ENCODE data around the gene TRAPPC3.

TRAPPC3 gene

GRCh38 chr1:36134505-36135329, 14.6 kb downstream of the TRAPPC3 start:
- no peak overlapping the region for H3K4me3 ChIP-seq
- peak overlapping the region in 20 of 21 experiments; percentile 24 to 88 (median 76) for H3K27ac ChIP-seq

DNA sequence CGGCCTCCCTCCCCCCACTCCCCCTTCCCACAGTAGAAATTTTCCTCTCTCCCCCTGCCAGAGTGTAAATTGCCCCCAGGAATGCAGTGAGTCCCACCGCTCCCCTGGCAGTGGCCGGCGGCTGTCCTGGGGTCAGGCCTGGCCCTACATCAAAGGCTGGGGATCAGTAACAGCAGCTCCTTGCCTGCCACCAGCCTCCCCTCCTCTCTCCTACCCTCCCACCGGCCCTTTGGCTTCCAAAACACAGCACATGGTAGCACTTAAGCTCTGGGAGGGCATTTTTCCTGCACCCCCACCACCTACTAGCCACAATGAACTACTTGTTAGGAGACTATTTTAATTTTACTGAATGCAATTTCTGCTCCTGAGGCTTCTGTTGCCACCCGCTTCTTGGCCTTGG, 15.3 kb downstream of the TRAPPC3 start:
- peak overlapping the region in 19 of 21 experiments; percentile 24 to 88 (median 76) for H3K27ac ChIP-seq

DNA sequence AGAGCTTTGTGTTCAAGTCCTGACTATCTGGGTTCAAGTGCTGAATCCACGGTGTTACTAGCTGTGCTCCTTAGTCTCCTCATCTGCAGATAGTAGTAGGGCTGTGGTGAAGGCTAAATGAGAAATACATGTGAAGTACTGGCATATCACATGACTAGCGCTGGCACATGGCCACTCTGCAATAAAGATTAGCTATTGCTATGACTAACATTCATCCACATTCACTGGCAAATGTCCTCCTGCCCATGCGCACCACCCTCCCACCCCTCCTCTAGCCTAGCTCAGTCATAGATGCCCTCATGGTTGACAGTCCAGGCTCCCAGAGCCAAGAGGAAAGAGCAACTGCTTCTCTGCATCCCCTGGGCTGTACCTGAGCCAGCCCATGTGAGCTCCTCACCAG, 15.8 kb downstream of the TRAPPC3 start:
- H3K4me3 ChIP-seq = no peak overlapping the region
- H3K27ac ChIP-seq = peak overlapping the region in 19 of 21 experiments; percentile 24 to 88 (median 76)

More for the DNA sequence above, 15.3 kb downstream of the TRAPPC3 start:
- no peak overlapping the region for H3K4me3 ChIP-seq

GRCh38 chr1:36132029-36132428, 17.3 kb downstream of the TRAPPC3 start:
- Histone ChIP-seq H3K4me3 (no peak overlapping the region), H3K27ac (no peak overlapping the region)

DNA sequence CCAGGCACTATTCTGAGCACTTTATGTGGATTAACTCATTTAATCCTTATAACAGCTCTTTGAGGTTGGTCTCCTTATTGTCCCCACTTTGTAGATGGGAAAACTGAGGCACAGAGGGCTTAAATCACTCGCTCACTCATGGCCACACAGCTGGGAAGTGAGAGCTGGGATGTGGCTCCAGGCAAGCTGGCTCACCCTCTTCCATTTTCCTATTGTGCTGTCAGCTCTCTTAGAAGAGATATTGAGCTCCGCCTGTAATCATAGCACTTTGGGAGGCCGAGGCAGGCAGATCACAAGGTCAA, 20.4 kb downstream of the TRAPPC3 start:
- no peak overlapping the region for H3K27ac ChIP-seq
- H3K4me3 ChIP-seq = no peak overlapping the region

DNA sequence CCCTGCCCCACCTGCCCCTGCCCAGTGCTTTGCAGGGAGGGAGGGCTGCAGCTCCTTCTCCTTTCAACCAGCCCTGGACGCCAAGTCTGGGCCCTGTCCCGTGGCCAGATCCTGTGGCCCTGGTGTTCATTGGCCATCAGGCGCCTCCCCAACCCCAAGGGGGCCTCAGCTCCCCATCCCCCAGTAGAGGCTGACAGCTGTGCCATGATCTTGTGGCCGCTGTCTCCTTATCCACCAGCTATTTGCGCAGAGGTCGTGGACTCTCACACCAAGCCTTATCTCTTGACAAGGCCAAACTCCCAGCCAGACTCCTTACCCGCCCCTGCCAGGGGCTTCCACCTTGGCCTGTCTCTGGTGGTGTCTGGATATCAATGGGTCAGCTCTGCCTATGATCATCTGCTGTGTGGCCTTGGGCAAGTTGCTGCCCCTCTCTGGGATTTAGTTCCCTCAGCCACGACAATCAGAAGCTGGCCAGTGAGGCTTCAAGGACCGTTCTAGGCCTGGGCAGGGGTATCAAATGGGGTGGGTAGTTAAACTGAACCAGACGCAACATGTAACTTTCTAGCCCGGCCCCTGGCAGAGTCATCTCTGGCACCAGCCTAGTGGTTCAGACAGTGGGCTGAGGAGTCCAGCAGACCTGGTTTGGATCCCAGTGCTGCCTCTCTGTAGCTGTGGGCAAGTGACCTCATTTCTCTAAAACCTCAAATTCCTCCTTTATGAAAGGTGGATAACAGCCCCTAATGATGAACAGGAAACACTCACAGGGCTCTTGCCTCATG, 21.0 kb downstream of the TRAPPC3 start:
- H3K4me3 ChIP-seq = no peak overlapping the region
- peak overlapping the region in 2 of 21 experiments; percentile 25 to 30 for H3K27ac ChIP-seq

- Histone ChIP-seq H3K27ac (no peak overlapping the region), H3K4me3 (no peak overlapping the region)
Measured at GRCh38 chr1:36126797-36127500, 22.3 kb downstream of the TRAPPC3 start.

GRCh38 chr1:36126005-36126716, 23.1 kb downstream of the TRAPPC3 start:
- Histone ChIP-seq H3K4me3 (peak overlapping the region in 1 of 7 experiments; percentile 44), H3K27ac (no peak overlapping the region)

DNA sequence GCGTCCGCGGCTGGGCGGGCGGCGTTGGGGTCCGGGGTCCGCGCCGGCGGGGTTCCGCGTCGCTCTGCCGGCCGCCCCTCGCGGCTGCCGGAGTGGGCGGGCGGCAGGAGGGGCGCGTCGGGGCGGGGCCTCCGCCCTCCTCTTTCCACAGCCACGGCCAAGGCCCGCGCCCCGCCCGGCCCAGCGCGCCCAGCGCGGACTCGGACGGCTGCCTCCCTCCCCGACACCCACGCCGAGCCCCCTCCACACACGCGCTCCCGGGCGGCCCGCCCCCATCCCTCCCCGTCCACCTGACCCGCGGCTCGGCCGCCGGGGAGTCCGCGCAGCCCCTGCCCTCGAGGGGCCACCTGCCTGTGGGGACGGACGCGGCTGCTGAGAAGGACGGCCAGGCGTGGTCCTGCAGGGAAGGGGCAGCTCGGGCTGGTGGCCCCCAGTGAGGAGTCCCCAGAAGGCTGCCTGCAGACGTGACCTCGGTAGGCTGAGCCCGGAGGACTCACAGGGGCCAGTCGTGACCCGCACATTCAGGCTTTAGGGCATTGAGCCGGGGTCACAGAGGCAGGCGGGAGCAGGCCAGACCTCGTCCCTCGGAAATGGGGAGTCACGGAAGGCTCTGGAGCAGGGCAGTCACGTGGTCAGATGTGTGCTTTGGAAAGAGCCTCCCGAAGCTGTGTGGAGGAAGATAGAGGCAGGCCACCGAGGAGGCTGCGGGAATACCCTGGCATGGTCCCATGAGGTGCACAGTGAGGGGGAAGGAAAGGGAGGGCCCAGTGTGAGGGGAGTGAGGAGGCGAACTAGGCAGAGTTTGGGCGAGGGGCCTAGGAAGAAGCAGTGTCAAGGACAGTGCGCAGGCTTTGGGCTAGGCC, 23.9 kb downstream of the TRAPPC3 start, which contains the start of gene COL8A2:
Gene COL8A2, minus strand, starts transcription at position 94 of the 863 bp plus-strand sequence. CDS start 24,980 bp downstream, outside the sequence.
- Histone ChIP-seq H3K4me3 (peak within 1 kb of the TSS in 6 of 7 experiments; percentile 21 to 44 (median 27)), H3K27ac (peak within 1 kb of the TSS in 12 of 21 experiments; percentile 11 to 82 (median 58))

DNA sequence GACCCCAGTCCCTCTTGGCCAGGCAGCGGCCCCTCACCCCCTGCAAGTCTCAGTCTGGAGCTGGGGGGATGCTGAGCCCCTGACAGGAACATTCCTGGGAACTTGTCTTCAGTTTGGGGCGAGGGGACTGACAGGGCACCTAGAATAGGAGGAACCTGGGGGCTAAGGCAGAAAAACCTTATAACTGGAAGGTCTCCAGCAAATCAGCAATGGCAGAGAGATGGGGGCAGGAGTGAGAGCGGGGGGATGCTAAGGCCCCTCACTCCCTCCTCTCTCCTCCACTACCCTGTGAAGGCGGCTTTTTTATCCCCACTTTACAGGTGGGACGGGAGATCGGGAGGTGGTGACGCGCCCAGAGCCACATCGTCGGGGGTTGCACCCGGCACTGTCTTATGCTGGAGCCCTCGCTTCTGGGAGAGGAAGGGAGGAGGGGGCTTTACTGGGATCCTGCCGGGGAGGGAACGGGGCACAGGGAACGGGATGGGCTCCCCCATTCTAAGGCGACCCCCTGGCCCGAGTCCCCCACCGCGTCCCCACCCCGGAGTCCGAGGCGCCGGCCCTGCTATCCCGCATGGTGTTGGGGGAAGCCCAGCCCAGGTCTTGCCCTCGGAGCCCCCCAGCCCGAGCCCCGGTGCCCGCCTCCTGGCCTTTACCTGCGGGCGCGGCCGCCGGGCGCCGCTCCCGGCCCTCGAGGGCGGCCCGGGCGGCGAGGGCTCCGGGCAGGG, 24.7 kb downstream of the TRAPPC3 start:
- peak overlapping the region in 6 of 7 experiments; percentile 12 to 44 (median 22) for H3K4me3 ChIP-seq
- H3K27ac ChIP-seq = peak overlapping the region in 7 of 21 experiments; percentile 15 to 77 (median 59)

GRCh38 chr1:36123356-36123755, 25.9 kb downstream of the TRAPPC3 start:
- Histone ChIP-seq H3K4me3 (no peak overlapping the region), H3K27ac (peak overlapping the region in 11 of 21 experiments; percentile 5 to 65 (median 45))

GRCh38 chr1:36122062-36123030, 26.9 kb downstream of the TRAPPC3 start:
- Histone ChIP-seq H3K4me3 (no peak overlapping the region), H3K27ac (peak overlapping the region in 5 of 21 experiments; percentile 17 to 65 (median 55))

GRCh38 chr1:36119456-36119855, 29.8 kb downstream of the TRAPPC3 start:
- Histone ChIP-seq H3K27ac (peak overlapping the region in 2 of 21 experiments; percentile 7 to 35), H3K4me3 (no peak overlapping the region)

- Histone ChIP-seq H3K27ac (peak overlapping the region in 1 of 21 experiments; percentile 7), H3K4me3 (no peak overlapping the region)
Measured at GRCh38 chr1:36118447-36119204, 30.7 kb downstream of the TRAPPC3 start.

DNA sequence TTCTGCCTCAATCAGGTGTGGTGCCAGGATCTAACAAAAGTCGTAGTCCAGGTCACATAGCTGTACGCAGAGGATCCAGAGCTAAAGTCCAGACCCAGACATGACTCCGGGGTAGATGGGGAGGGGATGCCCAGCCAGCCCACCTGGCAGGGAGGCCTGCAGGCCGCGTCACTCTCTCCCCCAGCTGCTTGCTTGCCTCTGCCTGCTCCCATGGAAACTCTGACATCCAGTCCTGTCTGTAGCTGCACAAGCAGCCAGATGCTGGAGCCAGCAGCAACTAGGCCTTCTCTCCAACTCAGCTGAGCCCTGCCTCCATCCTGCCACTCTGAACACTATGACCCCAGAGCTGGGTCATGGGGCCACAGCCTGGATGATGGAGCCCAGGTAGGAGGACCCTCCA, 32.4 kb downstream of the TRAPPC3 start:
- Histone ChIP-seq H3K27ac (peak overlapping the region in 1 of 21 experiments; percentile 23), H3K4me3 (no peak overlapping the region)

DNA sequence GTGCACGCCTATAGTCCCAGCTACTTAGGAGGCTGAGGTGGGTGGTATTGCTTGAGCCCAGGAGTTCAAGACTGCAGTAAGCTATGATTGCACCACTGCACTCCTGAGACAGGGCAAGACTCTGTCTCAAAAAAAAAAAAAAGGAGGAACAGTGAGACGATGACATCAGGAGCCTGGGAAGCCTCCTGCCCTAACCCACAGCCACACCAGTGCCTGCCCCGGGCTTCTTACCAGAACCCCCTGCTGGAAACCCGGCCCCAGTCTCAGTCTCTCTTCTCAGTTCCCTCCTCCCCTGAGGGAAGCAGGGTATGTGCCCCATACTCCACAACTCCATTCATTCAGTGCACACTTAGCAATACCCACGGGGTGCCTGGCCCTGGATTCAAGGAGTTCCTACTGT, 33.4 kb downstream of the TRAPPC3 start:
- Histone ChIP-seq H3K27ac (peak overlapping the region in 5 of 21 experiments; percentile 9 to 62 (median 24)), H3K4me3 (no peak overlapping the region)
